A204.1 (cell line): Measurements from ENCODE around the gene TRIM37.
"Not testable (repeated sequence)": the region's sequence is repeated elsewhere in the genome, so short reads cannot be mapped to it uniquely, and the experiment has no call there.

Source experiments
- FAIRE-seq: peaks from 2 replicates; lab custom pipeline; 2012; peaks lifted over from hg19 to GRCh38; lab: Jason Lieb, UNC

TRIM37 gene

DNA sequence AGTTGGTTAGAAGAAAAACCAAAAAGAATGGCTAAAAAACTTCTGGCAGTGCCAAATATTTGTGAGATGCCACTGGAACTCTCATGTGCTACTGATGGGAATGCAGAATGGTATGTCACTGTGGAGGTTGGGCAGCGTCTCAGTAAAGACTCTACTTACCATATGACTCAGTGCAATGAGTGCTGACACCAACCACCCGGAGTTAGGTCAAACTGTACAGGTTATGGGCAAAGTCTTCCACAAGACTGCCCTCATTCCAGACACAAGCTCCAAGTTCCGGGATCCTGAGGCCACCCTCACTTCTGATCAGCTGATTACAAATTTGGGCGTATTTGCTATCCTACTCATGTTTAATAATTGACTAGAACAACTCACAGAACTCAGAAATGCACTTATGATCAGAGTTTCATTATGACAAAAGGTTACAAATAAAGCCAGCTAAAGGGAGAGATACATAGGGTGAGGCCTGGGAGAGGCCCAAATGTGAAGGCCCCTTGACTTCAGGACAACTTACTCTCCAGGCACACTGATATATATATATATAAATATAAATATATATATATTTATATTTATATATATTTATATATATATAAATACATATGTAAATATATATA, 114.9 kb downstream of the TRIM37 start:
- FAIRE-seq: no peak

DNA sequence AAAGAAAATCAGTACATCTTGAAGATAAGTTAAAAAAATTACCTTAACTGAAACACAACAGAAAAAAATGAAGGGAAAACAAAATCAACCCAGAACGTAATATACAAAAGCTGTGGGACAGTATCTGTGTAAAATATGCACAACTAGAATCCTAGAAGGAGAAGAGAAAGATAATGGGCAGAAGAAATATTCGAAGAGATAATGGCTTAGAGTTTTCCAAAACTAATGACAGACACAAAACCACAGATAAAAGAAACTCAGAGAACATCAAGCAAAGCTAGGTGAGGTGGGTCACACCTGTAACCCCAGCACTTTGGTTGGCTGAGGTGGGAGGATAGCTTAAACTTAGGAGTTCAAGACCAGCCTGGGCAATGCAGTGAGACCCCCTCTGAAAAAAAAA, 117.1 kb downstream of the TRIM37 start:
- FAIRE-seq: no peak

DNA sequence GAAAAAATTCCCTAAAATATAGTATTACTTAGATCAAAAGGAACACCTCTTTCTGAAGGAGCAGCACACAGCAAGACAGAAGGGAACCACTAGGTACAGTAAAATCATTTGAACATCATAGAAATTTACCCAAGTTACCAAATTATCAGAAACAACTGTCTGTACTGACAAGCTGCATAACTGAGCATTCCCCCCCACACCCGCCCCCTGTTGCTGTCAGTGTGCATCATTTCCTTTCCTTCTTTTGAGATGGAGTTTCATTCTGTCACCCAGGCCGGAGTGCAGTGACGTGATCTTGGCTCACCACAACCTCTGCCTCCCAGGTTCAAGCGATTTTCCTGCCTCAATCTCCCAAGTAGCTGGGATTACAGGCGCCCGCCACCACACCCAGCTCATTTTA, 120.7 kb downstream of the TRIM37 start:
- FAIRE-seq: no peak

DNA sequence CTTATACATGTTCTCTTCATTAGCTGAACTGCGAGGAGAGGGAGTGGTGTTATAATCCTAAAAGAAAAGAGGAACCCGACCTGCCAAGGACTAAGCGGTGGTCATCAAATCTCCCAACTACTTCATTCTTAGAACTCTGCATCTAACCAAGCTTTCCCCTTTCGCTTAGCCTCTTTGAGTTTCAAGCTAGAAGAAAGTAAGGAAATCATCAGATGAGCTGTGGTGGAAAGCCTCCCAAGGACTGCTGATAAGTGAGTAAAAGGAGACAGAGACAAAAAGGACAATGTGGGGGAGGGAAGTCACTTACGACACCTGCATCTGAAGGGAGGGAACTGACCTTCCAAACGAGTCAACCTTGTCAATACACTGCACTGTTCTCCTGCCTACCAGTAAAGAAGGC, 121.3 kb downstream of the TRIM37 start:
- FAIRE-seq: no peak

DNA sequence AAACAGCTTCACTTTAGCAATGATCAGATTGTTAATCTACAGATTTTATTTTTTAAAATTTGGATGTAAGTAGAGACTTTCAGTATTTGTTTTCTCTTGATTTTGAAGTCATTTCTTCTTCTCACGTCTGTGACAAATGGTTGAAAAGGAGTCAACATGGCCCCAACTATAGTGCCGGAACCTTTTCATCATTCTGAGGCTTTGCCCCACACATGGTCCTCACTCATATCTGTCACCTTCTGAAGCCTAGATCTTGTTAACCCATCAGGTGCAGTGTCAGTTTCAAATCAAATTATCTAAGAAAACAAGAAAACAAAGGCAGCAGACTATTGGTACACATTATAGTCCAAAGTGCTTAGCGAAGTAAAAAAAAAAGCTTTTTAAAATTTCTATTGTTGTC, 124.1 kb downstream of the TRIM37 start:
- no peak for FAIRE-seq

DNA sequence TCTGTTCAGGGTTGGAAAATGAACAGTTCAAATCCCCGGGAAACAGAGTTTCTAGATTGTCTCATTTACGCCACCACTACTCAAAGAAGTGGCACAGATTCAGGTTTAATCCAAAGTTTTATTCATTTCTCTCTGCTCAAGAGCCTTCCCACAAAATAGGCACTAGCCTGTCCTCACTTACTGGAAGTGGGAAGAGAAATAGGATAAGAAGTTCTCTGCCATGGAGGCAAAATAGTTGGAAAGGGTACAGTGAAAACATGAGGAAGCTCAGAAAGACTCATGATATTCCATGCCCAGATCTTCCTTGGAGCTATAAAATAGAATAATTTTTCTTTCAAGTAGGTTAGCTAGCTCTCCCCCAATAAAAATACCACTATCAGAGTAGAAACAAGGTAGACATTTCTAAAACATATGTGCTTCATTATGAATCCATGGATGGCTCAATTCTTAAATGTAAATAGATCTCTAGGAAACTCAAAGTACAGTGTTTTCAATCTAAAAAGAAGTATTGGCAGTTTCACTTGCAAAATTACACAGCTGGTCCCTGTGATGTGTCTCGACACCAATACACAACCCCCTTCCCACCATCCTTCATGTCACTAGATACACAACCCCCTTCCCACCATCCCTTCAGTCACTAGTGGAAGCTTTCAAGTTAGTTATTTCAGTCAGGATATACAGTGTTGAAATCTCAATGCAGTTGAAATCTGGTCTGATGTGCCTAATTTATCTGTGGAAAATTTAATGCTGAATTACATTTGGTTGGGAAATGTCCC, 125.8 kb downstream of the TRIM37 start:
- FAIRE-seq: no peak

DNA sequence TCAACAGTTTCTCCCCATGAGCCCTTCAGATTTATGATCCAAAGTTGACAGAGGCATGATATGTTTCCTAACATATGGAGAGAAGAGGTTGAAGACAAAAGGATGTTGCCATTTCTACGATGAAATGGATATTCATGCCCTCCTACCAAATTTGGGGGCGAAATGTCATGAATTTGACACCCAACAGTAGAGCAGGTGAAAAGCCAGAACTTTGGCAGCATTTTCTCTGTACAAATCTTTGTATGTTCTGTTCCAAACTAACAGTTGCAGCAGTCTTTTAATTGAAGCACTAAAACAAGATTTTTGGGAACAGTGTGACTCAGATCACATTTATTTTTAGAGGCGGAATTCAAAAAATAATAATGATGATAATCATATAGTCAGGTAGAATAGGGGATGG, 130.1 kb downstream of the TRIM37 start:
- no peak for FAIRE-seq

DNA sequence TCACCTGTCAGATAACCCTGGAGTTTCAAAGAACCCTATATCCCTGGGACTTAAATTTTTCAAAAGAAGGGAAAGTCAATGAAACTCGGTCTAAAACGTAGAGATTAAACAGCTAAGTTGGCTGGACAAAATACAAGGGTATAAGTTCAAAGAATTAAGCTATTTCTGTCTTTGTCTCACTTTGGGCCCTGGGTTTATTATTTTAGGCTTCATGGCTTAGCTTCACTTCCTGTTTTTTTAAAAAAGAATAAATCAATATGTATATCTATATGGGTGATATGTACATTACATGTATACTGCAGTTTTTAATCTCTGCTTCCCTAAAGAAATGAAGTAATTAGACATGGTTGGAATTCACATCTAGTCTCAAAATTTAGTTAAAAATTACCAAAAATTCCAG, 132.3 kb downstream of the TRIM37 start:
- no peak for FAIRE-seq

DNA sequence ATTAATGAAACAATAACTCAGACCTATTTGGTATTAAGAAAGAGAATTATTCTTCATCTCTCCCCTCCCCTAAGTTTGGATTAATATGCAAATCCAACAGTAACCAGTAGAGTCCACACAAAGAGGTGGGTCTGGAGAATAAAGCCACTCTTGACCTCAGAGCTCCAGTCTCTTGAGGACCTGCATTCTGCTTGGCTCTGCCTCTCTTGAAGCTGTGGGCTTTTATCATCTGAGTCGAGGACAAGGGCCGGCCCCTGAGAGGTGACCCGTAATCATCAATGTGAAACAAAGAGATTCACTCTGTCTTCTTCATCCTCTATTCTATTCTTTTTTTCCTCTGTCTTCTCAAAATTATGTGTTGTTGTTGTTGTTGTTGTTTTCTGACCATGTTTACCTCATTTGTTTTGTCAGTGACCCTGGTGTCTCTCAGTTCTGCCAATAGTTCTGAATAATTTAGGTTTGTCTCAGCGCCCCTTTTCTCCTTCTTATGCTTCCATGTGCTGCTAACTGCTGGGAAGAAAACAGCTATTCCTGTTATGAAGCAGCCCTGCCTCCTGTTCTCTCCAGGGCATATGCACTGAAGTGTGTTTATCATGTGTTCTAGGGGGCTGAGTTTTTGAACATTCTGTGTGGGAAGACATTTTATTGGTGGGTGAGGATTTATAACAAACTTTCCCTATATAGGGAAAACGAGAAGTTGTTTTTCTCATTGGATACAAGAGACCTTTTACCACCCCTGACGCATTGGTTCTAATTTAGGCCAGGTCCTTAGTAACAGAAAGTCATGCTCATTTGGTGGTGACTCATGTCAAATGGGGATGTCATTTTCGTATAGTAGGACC, 135.8 kb downstream of the TRIM37 start:
- FAIRE-seq: no peak

DNA sequence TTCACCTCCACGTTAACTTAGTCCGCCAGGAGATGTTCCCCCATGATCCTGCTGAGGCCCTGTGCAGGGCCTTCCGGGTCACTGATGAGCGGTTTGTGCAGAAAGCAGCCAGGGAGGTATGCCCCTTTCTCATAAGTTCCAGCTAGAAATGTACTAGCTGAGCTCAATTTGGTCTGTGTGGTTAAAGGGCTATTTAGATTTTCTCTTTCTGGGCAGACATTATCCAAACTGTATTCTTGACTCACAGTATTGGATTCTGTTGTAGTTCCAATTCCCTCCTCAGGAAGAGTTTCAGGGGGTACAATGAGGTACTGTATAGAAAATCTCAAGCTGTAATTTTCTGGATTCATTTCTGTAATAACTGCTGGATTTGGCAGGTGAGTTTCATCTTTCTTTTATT, 137.1 kb downstream of the TRIM37 start:
- no peak for FAIRE-seq

DNA sequence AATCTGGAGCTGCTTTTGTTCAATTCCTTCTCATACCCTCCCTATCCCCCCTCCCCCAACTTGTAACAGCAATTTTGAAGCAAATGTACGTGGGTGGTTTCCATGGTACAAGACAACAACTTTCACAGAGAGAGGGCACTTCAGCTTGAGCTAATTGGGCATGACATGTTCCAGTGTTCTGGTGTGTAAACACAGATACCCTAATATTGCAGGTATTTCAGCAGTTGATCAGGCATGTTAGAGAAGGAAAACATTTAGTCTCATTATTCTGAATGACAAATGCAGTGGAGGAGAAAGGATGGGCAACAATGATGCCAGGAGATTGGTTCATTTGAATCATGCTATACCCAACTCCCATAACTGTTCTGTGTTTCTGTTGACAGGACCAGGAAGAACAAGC, 137.5 kb downstream of the TRIM37 start:
- no peak for FAIRE-seq

DNA sequence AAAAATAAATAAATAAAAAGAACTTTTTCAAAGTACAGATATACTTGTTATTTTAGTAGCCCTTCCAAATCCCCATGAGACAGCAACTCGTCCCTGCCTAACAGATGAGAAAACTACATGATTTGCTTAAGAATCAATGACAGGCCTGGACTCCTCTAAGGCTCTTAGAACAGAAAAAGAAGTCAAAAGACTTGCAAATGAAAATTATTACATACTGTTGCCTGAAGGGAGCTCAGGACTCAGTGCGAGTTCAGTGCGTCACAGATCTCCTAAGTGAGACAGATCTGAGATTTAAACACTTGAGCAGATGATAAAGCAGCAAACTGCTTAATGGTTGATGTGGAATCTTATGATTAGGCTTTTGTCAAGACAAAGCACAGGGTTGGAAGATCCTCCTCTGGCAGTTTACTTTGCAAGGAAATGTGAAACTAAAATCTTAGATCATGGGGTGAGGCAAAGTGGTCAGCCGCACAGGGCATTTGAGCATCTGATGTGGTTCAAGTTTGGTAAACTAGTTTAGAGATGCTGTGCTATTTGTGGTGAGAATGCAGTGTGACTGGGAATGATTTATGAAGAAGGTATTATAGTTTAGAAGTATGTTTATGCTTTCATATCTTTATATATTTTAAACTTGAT, 138.1 kb downstream of the TRIM37 start:
- no peak for FAIRE-seq

DNA sequence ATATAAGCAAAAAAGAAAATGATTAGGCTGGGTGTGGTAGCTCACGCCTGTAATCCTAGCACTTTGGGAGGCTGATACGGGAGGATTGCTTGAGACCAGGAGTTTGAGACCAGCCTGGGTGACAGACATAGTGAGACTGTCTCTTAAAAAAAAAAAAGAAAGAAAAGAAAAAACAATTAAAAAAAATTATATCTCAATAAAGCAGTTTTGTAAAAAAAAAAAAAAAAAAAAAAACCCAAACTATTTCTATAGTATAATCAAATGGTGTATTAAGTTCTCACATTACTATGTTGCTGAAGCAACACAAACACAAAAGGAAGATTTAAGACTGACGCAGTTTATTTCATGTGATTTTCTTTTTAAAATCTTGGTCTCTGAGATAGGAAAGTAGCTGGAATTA, 140.5 kb downstream of the TRIM37 start:
- peak; percentile 30 for FAIRE-seq

DNA sequence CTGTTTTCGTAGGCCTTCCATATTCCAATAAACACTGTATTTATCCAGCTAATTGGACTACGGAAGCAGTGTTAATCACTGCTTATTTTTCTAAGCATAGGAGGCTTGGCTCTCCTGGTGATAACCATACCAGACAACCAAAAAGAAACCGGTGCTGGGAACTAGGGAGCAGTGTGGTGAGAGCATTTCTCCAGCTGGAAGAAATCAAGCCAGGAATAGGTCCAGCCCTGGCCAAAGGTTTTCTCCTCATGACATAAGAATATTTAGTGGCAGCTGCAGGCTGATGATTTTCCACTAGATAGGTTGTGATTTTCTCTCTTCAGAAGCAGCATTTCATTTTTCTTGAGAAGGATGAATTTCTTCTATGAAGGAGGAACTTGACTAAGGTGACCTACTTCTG, 141.5 kb downstream of the TRIM37 start:
- FAIRE-seq: no peak

DNA sequence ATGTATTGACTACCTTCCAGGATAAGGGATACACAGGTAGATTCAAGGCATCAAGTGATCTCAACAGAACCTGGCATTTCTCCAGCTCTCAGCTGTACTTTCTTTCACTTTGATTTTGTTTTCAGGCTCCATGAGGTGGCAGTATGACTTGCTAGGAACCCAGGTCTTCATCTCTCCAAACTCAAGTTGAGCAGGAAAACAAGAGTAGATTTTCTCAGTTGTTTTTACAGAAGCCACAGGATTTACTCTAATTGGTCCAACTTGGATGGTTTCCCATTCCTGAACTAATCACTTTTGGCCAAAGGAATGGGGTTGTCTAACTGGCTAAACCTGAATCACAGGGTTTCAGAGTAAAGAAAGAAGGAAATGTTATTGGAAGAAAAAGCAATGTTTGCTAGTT, 146.6 kb downstream of the TRIM37 start:
- no peak for FAIRE-seq

DNA sequence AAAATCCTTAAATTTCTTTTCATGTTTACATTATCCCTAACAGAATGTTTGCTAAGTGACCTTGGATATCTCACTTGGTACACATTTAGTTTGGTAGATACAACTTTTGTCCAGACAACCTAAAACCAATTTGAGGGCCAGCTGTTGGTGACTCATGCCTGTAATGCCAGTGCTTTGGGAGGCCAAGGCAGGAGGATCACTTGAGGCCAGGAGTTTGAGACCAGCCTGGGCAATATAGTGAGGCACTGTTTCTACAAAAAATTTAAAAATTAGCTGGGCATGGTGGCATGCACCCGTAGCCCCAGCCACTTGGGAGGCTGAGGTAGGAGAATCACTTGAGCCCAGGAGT, 149.0 kb downstream of the TRIM37 start:
- FAIRE-seq: not testable (repeated sequence)

DNA sequence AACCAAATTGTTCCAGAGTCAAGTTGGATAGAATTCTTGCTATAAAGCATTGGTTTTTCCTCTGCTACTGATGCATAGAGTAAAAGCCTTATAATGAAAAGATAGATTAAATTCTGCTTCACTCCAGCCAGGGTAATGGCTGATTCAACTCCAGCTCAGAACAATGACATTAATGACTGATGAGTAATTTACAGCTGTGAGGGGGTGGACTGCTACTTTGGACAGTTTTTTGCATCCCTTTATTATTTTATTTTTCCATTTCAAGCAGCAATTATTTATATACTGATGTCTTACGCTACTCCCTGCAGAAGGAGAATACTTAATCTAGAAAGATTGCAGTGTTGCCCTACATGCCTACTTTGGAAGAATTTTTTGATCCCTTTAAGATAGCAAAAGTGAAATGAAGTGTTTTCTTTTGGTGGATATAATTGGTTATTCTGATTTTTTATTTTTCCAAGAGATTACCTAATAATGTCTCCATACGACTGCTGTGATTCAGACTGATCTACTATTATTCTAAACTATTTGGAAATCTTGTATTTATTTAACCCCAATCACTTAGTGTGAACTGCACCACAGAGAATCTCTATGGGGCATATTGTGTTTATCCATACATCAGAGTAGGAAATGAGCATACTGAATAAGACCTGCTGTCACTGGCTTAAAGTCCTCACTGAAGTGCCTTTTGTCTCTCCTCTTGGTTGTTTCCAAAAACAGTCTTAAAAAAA, 149.5 kb downstream of the TRIM37 start:
- FAIRE-seq: no peak

DNA sequence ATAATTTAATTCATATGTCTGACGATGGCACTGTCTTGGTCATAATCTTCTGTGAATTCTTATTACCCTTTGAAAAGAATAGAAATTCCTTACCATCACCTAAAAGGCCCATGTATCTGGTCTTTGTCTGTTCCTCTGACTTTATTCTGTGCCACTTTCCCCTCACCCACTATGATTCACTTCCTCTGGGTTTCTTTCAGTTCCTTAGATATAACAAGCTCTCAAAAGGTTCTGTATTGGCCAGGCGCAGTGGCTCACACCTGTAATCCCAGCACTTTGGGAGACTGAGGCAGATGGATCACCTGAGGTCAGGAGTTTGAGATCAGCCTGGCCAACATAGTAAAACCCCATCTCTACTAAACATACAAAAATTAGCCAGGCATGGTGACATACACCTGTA, 152.3 kb downstream of the TRIM37 start:
- FAIRE-seq: not testable (repeated sequence)

DNA sequence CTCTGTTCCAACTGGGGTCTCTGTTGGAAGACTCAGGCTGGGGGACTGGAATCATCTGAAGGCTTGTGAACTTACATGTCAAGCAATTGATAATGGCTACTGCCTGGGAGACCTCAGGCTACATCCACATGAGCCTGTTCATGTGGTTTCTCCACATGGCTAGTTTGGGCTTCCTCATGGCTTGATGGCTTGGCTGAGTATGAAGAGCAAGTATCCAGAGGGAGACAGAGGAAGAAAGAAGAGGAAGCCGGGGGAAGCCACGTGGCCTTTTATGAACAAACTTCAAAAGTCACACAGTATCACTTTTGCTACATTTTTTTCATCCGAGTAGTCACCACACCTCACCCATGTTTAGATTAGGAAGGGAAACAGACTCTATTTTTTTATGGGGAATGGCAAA, 158.9 kb downstream of the TRIM37 start:
- no peak for FAIRE-seq

DNA sequence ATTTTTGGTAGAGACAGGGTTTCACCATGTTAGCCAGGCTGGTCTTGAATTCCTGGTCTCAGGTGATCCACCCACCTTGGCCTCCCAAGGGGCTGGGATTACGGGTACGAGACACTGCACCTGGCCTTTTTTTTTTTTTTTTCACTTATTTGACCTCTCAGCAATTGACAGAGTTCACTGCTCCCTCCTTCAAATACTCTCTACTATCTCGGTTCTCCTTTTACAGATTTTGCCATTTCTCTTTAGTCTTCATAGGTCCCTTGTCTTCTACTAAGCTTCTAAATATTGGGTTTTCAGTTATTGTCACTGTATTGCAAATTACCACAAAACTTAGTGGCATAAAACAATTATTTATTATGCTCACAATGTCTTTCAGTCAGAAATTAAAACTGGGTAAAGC, 159.3 kb downstream of the TRIM37 start:
- FAIRE-seq: no peak

DNA sequence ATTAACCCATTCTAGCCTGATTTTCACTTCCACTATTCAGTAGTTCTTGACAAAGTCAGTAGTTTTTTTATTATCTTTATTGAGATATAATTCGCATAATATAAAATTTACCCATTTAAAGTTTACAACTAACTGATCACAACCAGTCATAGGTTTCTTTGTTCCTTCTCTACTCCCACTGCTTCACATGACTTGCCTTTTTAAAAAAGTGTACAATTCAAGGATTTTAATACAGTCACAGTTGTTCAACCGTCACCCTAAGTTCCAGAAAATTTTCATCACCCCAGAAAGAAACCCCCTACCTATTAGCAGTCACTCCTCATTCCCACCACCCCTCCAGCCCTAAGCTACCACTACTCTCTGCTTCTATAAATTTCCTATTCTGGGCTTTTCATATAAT, 162.5 kb downstream of the TRIM37 start:
- no peak for FAIRE-seq

DNA sequence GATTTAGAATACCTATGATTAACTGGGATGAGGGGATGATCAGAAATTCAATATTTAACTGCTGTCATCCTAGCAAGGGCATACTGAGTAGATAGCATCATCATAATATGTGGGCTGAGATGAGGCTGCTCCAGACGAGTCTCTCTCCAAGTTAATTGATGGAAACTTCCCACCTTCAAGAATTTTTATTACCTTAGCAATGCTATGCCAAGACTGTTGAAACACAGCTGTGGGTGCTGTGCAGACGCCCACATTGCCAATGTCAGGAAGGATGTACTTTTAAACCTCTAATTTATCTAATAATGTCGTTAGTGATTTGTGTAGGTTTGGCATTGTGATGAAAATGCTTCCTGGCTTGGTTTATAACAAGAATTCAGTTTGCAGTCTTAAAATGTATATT, 170.4 kb downstream of the TRIM37 start:
- FAIRE-seq: no peak
